ENCODE results near the gene MCM3AP.
A peak's percentile ranks its signal among the peaks of the same experiment; 100 is the strongest.

Gene MCM3AP

GRCh38 chr21:46285206-46285661, at the start of gene MCM3AP:
TSS of gene MCM3AP (minus strand) at chr21:46285611. CDS start at chr21:46285286, 325 bp downstream.
- FAIRE-seq (no peak), DNase-seq (ENCODE audit: low spot score) (no peak)

DNA sequence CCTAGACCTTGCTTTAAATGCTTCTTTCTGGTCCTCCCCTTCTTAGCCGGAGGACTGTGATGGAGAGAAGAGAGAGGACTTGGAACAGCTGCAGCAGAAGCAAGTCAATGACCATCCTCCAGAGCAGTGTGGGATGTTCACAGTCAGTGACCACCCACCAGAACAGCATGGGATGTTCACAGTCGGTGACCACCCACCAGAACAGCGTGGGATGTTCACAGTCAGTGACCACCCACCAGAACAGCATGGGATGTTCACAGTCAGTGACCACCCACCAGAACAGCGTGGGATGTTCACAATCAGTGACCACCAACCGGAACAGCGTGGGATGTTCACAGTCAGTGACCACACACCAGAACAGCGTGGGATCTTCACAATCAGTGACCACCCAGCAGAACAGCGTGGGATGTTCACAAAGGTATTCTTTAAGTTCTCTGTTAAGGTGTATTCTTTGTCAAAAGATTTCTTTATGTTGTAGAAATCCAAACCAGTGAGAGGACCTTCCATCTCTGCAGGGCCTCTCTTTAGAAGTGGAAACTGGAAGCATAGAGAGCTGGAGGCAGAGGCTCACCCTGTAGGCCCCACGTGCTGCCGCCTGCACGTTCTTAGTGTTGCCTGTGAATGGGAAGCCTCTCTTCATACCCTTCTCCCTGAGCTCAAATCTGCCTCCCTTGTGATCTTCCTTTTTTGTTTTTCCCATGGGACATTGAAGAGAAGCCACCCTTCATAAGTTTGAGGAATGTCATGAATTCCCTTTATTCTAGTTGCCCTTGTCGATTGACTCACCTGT, 49.1 kb upstream of the MCM3AP start:
- FAIRE-seq (no peak), DNase-seq (ENCODE audit: low spot score) (no peak)

- no peak for FAIRE-seq
Measured at GRCh38 chr21:46329796-46330195, 44.4 kb upstream of the MCM3AP start.

DNA sequence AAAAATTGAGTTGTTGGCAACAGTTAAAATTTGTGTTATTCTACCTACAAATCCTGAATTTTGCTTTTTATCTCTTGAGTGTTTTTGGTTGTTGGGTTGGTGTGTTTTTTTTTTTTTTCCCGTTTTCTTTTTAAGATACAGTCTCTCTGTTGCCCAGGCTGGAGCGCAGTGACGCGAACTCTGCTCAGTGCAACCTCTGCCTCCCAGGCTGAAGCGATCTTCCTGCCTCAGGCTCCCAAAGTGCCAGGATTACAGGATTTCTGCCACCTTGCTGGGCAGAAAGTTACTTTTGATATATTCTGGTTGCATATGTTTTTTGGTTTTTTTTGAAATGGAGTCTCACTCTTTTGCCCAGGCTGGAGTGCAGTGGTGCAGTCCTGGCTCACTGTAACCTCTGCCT, 42.7 kb upstream of the MCM3AP start:
- no peak for FAIRE-seq
- DNase-seq (ENCODE audit: low spot score), result no peak

More at GRCh38 chr21:46329796-46330195, 44.4 kb upstream of the MCM3AP start:
- DNase-seq (ENCODE audit: low spot score), result no peak

- DNase-seq (ENCODE audit: low spot score) (no peak), FAIRE-seq (no peak)
Measured at GRCh38 chr21:46327711-46328110, 42.3 kb upstream of the MCM3AP start.

GRCh38 chr21:46326110-46326703, 40.8 kb upstream of the MCM3AP start:
- no peak for DNase-seq (ENCODE audit: low spot score)
- FAIRE-seq, result no peak

DNA sequence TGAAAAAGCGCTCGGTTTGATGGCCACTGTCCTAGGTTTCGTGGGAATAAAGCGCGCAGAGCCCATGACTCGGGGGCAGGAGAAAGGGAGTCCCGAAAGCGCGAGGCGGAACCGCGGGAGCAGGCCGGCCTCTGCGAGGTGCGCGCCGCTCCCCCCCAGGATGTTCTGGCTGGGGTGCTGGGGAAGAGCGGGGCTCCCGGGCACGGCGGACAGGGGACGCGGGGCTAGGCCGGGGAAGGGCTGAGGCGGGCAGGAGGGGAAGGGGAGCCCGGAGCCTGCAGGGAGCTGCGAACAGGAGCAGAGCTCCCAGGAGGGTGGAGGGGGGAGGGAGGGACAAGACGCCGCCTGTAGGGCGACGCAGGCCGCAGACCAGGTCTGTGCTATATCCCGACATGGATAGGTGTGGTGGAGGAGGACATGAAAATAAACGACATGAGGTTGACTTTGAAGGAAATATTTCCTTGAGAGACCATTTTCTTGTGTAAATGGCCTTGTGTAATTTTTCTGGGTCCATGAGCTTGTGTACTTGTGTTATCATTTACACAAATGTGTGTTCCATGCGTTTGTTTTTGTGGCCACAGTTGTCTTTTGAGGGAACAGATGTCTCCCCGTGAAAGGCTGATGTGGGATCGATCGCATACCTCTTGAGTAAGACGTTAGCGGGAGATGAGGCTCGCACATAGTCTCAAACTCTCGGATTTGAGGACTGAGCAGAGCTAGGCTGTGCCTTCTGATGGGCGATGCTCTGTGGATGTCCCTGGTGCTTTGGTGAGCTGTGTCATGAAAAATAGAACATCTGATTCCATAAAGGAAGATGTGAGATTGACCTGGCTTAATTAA, 39.9 kb upstream of the MCM3AP start:
- no peak for FAIRE-seq
- DNase-seq (ENCODE audit: low spot score), result no peak

GRCh38 chr21:46324390-46325072, 39.1 kb upstream of the MCM3AP start:
- FAIRE-seq (no peak), DNase-seq (ENCODE audit: low spot score) (peak; percentile 72)

- FAIRE-seq (peak; percentile 62), DNase-seq (ENCODE audit: low spot score) (peak; percentile 95)
Measured at GRCh38 chr21:46323710-46324389, 38.4 kb upstream of the MCM3AP start, which contains the start of the genes C21orf58 and PCNT. TSS of gene C21orf58 (minus strand) at chr21:46323870. CDS start at chr21:46322738, 1,132 bp downstream. TSS of gene PCNT (plus strand) at chr21:46324156. CDS start at chr21:46324229, 73 bp downstream.

- DNase-seq (ENCODE audit: low spot score) (no peak), FAIRE-seq (no peak)
Measured at GRCh38 chr21:46323227-46323709, 37.9 kb upstream of the MCM3AP start.

GRCh38 chr21:46322351-46323226, 37.2 kb upstream of the MCM3AP start:
- DNase-seq (ENCODE audit: low spot score), result no peak
- FAIRE-seq, result no peak

GRCh38 chr21:46320331-46320801, 35.0 kb upstream of the MCM3AP start:
- FAIRE-seq (no peak), DNase-seq (ENCODE audit: low spot score) (no peak)

DNA sequence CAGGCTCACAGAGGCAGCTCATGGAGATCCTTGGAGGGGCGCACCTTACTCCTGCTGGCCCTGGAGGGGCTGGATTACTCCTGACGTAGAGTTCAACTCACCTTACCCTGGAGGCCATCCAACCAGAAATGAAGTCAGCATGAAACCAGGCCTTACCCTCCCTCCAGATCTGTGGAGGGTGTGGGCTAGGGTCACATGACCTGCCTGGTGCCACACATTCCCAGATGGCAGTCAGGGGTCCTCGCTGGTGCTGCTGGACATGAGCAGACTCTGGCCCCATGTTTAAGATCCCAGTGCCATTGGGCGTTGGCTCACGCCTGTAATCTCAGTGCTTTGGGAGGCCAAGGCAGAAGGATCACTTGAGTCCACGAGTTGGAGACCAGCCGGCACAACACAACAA, 33.8 kb upstream of the MCM3AP start:
- no peak for DNase-seq (ENCODE audit: low spot score)
- FAIRE-seq, result no peak

DNA sequence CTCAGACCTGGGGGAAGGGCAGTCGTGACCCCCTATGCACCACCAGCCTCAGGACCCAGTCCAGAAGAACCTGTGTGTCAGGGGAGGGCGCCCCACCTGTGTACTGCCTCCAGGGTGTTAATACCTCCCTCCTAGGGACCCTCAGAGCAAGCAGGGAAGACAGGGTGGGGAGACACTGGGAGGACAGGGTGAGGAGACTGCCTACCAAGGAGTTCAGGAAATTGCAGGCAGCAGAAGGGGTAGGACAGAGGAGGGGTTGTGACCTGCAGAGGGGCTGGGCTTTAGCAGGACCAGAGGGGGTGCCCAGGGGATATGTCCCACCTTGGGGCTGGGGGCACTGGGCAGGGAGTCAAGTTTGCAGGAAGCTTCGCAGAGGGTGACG, 33.0 kb upstream of the MCM3AP start:
- no peak for FAIRE-seq
- no peak for DNase-seq (ENCODE audit: low spot score)

GRCh38 chr21:46317710-46318463, 32.5 kb upstream of the MCM3AP start:
- no peak for FAIRE-seq
- DNase-seq (ENCODE audit: low spot score), result no peak

- DNase-seq (ENCODE audit: low spot score), result no peak
- no peak for FAIRE-seq
Measured at GRCh38 chr21:46316708-46317324, 31.4 kb upstream of the MCM3AP start.

DNA sequence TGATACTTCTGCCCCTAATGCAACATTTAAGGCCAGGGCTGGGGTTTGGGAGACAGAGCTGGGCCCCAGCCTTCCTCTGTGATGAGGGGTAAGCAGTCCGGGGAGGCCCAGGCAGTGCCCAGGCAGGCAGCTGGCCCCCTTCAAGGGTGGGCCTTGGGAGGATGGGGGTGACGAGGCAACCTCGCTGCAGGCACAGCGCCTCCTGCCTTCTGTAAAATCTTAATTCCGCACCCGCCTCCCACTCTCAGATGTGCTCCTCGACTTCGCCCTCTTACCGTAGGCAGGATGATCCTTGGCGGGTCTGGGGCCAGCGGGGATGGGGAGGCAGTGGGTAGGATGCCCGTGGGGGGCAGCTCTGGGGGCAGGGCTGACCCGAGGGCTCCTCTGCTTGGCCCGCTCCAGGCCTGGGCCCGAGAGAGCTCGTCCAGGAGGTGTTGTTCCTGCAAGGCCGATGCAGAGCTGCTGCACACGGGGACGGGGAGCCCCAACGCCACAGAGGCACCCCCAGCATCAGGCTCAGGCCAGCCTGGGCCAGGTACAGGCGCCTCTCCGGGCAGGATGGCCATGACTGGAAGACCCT, 29.1 kb upstream of the MCM3AP start:
- DNase-seq (ENCODE audit: low spot score), result no peak
- FAIRE-seq, result no peak

- no peak for DNase-seq (ENCODE audit: low spot score)
- no peak for FAIRE-seq
Measured at GRCh38 chr21:46312949-46313348, 27.5 kb upstream of the MCM3AP start.
